Body of pancreas (tissue), 4 donors: ENCODE results near the gene HINT1. TPM values are rescaled to one million over a fixed set of nuclear protein-coding genes. Genes with fewer than 3 reads are reported as not detected.

Experiments
- ATAC-seq: fragments of 150-250 bp; one replicate; pipeline ENCODE4 v1.9.1; 2016
- DNase-seq, 4 donors: peaks; one replicate each; pipeline ENCODE4 v3.0.0-alpha.2; 2019
- H3K27ac ChIP-seq, 4 donors: fragments of 200-600 bp; sonication (generic); 1 replicate in 3 of 4; 2 replicates in 1 of 4; pipeline versions ENCODE4 v1.5.1 to v1.6.1; 2016 to 2019; ENCODE audit warnings: mild to moderate bottlenecking in 1 of 4, mixed read lengths in 1 of 4, moderate library complexity in 1 of 4
- H3K27me3 ChIP-seq, 2 donors: fragments of 200-600 bp; sonication (generic); one replicate each; pipeline ENCODE4 v1.6.0; 2016; ENCODE audit warnings: mild to moderate bottlenecking in 1 of 2
- H3K36me3 ChIP-seq, 2 donors: fragments of 200-600 bp; sonication (generic); replicated peaks in 1 of 2; 2 replicates each; pipeline ENCODE4 v1.5.1; 2016; ENCODE audit warnings: low read depth in 2 of 2; ENCODE audit not compliant: insufficient read depth in 1 of 2
- H3K4me1 ChIP-seq: fragments of 200-600 bp; sonication (generic); one replicate; pipeline ENCODE4 v1.6.0; 2016
- H3K4me3 ChIP-seq, 2 donors: fragments of 200-600 bp; sonication (generic); 1 replicate in 1 of 2; 2 replicates in 1 of 2; pipeline ENCODE4 v1.5.1; 2016 to 2019
- H3K9me3 ChIP-seq, 3 donors: fragments of 200-600 bp; sonication (generic); 1 replicate in 2 of 3; 2 replicates in 1 of 3; pipeline ENCODE4 v1.5.1; 2016
- POLR2A ChIP-seq, 3 donors: fragments of 450-650 bp; IDR thresholded peaks; one replicate each; pipeline ENCODE4 v1.6.1; 2016; ENCODE audit warnings: antibody characterized with exemption in 3 of 3, mild to moderate bottlenecking in 2 of 3
- WGBS, 2 donors: methylation state at CpG; one replicate each; pipeline ENCODE4 v1.1.5; 2017; 5-methylcytosine and 5-hydroxymethylcytosine counted together
- intact Hi-C: fragments of 100-400 bp; cut with DNase I; formaldehyde crosslinking; loops from one replicate; pipeline ENCODE4 v1.15.1; 2023
- total RNA-seq, 2 donors: library from RNA; depleted of rRNA; stranded (reverse); fragments of >200 nt; gene quantifications; one replicate each; pipeline ENCODE4 v1.1.0, GENCODE V29; 2016
- TF ChIP-seq, protein P1 (sequence below), 7 experiments: fragments of 450-650 bp in 4 of 7; fragments of 200-600 bp in 3 of 7; sonication (generic) in 3 of 7; IDR thresholded peaks; one replicate each; pipeline ENCODE4 v1.5.1; 2016 to 2019; ENCODE audit warnings: antibody characterized with exemption in 7 of 7

Gene HINT1
- total RNA-seq, 2 donors from 2014 or later: 89.8 to 109 TPM

DNA sequence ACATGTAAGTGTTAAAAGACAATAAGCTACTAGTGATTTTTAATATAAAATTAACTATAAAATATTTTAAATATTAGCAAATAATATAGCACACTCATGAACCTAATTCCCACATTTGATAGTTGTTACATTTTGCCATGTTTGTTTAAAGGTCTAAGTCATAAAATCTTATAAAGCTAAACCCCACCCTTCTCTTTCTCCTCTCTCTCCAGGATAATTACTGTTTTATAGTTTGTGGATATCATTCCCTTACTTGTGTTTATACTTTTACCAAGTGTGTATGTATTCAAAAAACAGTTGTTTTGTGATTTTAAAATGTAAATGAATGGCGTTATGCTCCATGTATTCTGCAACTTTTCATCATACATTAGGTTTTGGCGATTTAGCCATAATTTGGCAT lies 39.9 kb upstream of the HINT1 start:
- H3K4me1 ChIP-seq: no peaks in the 10 kb centered on the region
- H3K36me3 ChIP-seq: no peaks in the 10 kb centered on the region
- WGBS, 2 donors: 82 to 89% methylated on average over 2 of the region's 2 CpGs
- TF ChIP-seq, protein P1, sequence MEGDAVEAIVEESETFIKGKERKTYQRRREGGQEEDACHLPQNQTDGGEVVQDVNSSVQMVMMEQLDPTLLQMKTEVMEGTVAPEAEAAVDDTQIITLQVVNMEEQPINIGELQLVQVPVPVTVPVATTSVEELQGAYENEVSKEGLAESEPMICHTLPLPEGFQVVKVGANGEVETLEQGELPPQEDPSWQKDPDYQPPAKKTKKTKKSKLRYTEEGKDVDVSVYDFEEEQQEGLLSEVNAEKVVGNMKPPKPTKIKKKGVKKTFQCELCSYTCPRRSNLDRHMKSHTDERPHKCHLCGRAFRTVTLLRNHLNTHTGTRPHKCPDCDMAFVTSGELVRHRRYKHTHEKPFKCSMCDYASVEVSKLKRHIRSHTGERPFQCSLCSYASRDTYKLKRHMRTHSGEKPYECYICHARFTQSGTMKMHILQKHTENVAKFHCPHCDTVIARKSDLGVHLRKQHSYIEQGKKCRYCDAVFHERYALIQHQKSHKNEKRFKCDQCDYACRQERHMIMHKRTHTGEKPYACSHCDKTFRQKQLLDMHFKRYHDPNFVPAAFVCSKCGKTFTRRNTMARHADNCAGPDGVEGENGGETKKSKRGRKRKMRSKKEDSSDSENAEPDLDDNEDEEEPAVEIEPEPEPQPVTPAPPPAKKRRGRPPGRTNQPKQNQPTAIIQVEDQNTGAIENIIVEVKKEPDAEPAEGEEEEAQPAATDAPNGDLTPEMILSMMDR (IDR thresholded peaks at IDR 0.05): no peak
- no peak for TF ChIP-seq POLR2A (IDR thresholded peaks at IDR 0.05)
- no peak overlapping the region for H3K4me3 ChIP-seq
- no peaks in the 10 kb centered on the region for H3K9me3 ChIP-seq
- H3K27me3 ChIP-seq: no peaks in the 10 kb centered on the region
- no peak for ATAC-seq
- intact Hi-C loops: no loop called here
- DNase-seq: no peak
- H3K27ac ChIP-seq: no peak overlapping the region

- TF ChIP-seq POLR2A (IDR thresholded peaks at IDR 0.05): no peak
- TF ChIP-seq, protein P1 (IDR thresholded peaks at IDR 0.05): no peak
- intact Hi-C loops: no loop called here
These were observed 35.5 kb upstream of the HINT1 start for GRCh38 chr5:131200560-131200959.

DNA sequence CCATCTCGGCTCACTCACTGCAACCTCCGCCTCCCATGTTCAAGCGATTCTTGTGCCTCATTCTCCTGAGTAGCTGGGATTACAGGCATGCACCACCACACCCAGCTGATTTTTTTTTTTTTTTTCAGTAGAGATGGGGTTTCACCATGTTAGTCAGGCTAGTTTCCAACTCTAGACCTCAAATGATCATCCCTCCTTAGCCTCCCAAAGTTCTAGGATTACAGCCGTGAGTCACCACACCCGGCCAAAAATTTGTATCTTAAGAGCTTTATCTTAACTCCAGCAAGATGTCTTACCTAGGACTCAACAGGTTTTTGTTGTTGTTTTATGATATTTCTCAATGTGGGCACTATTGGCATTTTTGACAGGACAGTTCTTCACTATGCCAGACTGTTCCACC lies 33.6 kb upstream of the HINT1 start:
- Histone ChIP-seq H3K9me3 (no peaks in the 10 kb centered on the region), H3K27me3 (no peaks in the 10 kb centered on the region), H3K36me3 (no peaks in the 10 kb centered on the region), H3K4me3 (no peak overlapping the region), H3K4me1 (no peaks in the 10 kb centered on the region), H3K27ac (no peak overlapping the region)
- WGBS, 2 donors: 89 to 94% methylated on average over 5 of the region's 5 CpGs
- DNase-seq: no peak
- TF ChIP-seq POLR2A (IDR thresholded peaks at IDR 0.05): no peak
- TF ChIP-seq, protein P1 (IDR thresholded peaks at IDR 0.05): no peak
- no peak for ATAC-seq
- intact Hi-C loops: no loop called here

More at GRCh38 chr5:131200560-131200959, 35.5 kb upstream of the HINT1 start:
- no peak overlapping the region for H3K4me3 ChIP-seq
- no peaks in the 10 kb centered on the region for H3K4me1 ChIP-seq
- DNase-seq (no peak), ATAC-seq (no peak)
- H3K36me3 ChIP-seq: no peaks in the 10 kb centered on the region
- H3K27ac ChIP-seq: no peak overlapping the region
- H3K27me3 ChIP-seq: no peaks in the 10 kb centered on the region
- WGBS, 2 donors: 87 to 89% methylated on average over 3 of the region's 3 CpGs
- no peaks in the 10 kb centered on the region for H3K9me3 ChIP-seq

GRCh38 chr5:131196331-131196730 lies 31.3 kb upstream of the HINT1 start:
- H3K4me3 ChIP-seq: no peak overlapping the region

DNA sequence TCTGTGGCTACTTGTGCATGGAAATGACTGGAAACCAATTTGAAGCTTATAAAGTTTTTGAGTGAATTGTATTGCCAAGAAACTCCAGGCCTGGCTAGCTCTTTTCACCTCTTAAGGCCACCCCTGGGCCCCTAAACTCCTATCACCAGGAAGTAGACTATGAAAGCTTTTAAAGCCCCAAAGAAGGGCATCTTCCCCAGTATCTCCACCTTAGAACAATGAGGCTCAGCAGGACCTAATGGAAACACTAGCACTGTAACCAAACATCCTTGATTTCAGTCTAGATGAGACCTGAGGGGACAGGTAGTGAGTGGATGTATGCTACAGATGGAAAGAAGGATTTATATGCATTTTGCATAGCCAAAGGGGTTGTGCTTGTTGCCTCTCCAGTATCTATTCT lies 30.6 kb upstream of the HINT1 start:
- H3K9me3 ChIP-seq: no peaks in the 10 kb centered on the region
- ATAC-seq (no peak), DNase-seq (no peak)
- H3K4me3 ChIP-seq: no peak overlapping the region
- TF ChIP-seq, protein P1 (IDR thresholded peaks at IDR 0.05): no peak
- TF ChIP-seq POLR2A (IDR thresholded peaks at IDR 0.05): no peak
- no peaks in the 10 kb centered on the region for H3K27me3 ChIP-seq
- no peaks in the 10 kb centered on the region for H3K36me3 ChIP-seq
- H3K27ac ChIP-seq: no peak overlapping the region
- intact Hi-C loops: no loop called here
- H3K4me1 ChIP-seq: no peaks in the 10 kb centered on the region

More at GRCh38 chr5:131196331-131196730, 31.3 kb upstream of the HINT1 start:
- intact Hi-C loops: no loop called here
- Histone ChIP-seq H3K27me3 (no peaks in the 10 kb centered on the region), H3K4me1 (no peaks in the 10 kb centered on the region), H3K9me3 (no peaks in the 10 kb centered on the region), H3K27ac (no peak overlapping the region), H3K36me3 (no peaks in the 10 kb centered on the region)
- DNase-seq: no peak
- TF ChIP-seq, protein P1 (IDR thresholded peaks at IDR 0.05): no peak
- no peak for TF ChIP-seq POLR2A (IDR thresholded peaks at IDR 0.05)
- 76 to 85% methylated on average over 4 of the region's 4 CpGs for whole genome bisulfite sequencing, 2 donors
- no peak for ATAC-seq
